ENCODE measurements around the gene ASIC3. TPM values are rescaled to one million over a fixed set of nuclear protein-coding genes. Genes with fewer than 3 reads are reported as not detected.

Gene ASIC3
- polyA plus RNA-seq, 2 of the 4 experiments (the other 2 are of a cell fraction), result 4.1 to 9.8 TPM

- FAIRE-seq, result no peak
- TF ChIP-seq HMGXB4 (CRISPR knock-in tag; IDR thresholded peaks at IDR 0.05; ENCODE audit: borderline replicate concordance) (no peak), MAFK (IDR thresholded peaks at IDR 0.05; ENCODE audit: partially characterized antibody) (no peak), HOXB5 (CRISPR knock-in tag; IDR thresholded peaks at IDR 0.05) (no peak), CEBPB (IDR thresholded peaks at IDR 0.05) (no peak), USF2 (IDR thresholded peaks at IDR 0.05) (no peak)
- H3K4me3 ChIP-seq, result no peak overlapping the region
- no peak for DNase-seq (ENCODE audit: low read depth in 1 of 2, low spot score in 1 of 2)
- peaks cover 7% of the 10 kb centered on the region; the same call in 1 of the 3 replicates for H3K4me1 ChIP-seq
- H3K9me3 ChIP-seq, result no peaks in the 10 kb centered on the region
- POLR2A ChIA-PET, result no interaction called here
- CTCF ChIA-PET, result interaction anchor here (1.2 kb wide), 1 partner anchor 19 kb away, joined by 4 read pairs; no protein-coding TSS in a partner anchor
- ATAC-seq, result peak in 1 of 2 experiments; percentile 2; a peak in 2 of 6 replicates
- H3K4me2 ChIP-seq, result no peak overlapping the region
- H3K27ac ChIP-seq, result no peak overlapping the region
- 92% methylated on average over 26 of the region's 38 CpGs for WGBS (ENCODE audit: missing lambda C conversion rate)
Measured at GRCh38 chr7:151048911-151049463, 656 bp downstream of the ASIC3 start.

- WGBS (ENCODE audit: missing lambda C conversion rate), result 95% methylated on average over 31 of the region's 50 CpGs
- ATAC-seq (no peak), DNase-seq (ENCODE audit: low read depth in 1 of 2, low spot score in 1 of 2) (no peak), FAIRE-seq (no peak)
- H3K27ac ChIP-seq, result no peak overlapping the region
- H3K4me2 ChIP-seq, result no peak overlapping the region
- no peaks in the 10 kb centered on the region for H3K9me3 ChIP-seq
- H3K4me1 ChIP-seq, result peaks cover 7% of the 10 kb centered on the region; the same call in 1 of the 3 replicates
- POLR2A ChIA-PET, result no interaction called here
- no peak overlapping the region for H3K4me3 ChIP-seq
- CTCF ChIA-PET, result interaction anchor here (0.5 to 1.5 kb wide), 3 partner anchors 8 to 160 kb away, joined by 3 to 5 read pairs (median 4); partner anchors contain the start of gene SLC4A2
- TF ChIP-seq REST (IDR thresholded peaks at IDR 0.05), result no peak
- no peak for TF ChIP-seq ELK1 (IDR thresholded peaks at IDR 0.05; ENCODE audit: low read depth, low read length)
- TF ChIP-seq HOXA7 (CRISPR knock-in tag; IDR thresholded peaks at IDR 0.05), result no peak
- no peak for TF ChIP-seq POLR2AphosphoS2 (conservative IDR thresholded peaks at IDR 0.05; ENCODE audit: low read length)
- TF ChIP-seq TP53 (CRISPR knock-in tag; IDR thresholded peaks at IDR 0.05), result no peak
- TF ChIP-seq POLR2A (IDR thresholded peaks at IDR 0.05; ENCODE audit: low read length), result no peak
- no peak for TF ChIP-seq SREBF2 (IDR thresholded peaks at IDR 0.05)
- TF ChIP-seq GATA3 (IDR thresholded peaks at IDR 0.05; ENCODE audit: borderline replicate concordance), result no peak
- no peak for TF ChIP-seq HMGXB4 (CRISPR knock-in tag; IDR thresholded peaks at IDR 0.05; ENCODE audit: borderline replicate concordance)
- TF ChIP-seq CBX2 (IDR thresholded peaks at IDR 0.05; ENCODE audit: borderline replicate concordance, low read depth), result no peak
Measured at GRCh38 chr7:151051108-151051507, 2.8 kb downstream of the ASIC3 start.

All from A549 (cell line).